ENCODE measurements around the gene BBS9. TPM values are rescaled to one million over a fixed set of nuclear protein-coding genes. Genes with fewer than 3 reads are reported as not detected.

The BBS9 gene
- polyA plus RNA-seq, 1 donor from 2014 or later = 7.8 TPM

DNA sequence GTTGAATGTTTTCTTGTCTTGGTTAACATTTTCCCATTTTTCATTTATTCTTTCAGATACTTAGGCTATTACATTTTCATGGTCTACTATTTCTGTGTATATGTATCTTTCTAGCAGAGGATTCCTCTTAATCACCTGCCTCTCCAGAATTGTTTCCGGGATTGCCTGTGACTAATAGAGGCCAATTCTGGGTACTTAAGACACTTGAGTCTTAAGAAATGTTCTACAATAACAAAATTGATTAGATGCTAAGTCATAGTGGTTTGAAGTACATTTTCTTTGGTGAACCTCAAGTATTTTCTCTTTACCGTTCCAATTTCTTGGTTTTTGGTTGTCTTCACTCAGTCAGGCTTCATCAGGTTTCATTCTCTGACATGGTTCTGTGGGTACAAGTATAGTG lies 26.4 kb downstream of the BBS9 start:
- peaks cover 0 to 6% (median 2%) of the 10 kb centered on the region in 3 donors for H3K4me1 Mint-ChIP-seq
- peaks cover 9% of the 10 kb centered on the region for H3K36me3 Mint-ChIP-seq
- no peak overlapping the region for H3K4me3 Mint-ChIP-seq
- H3K27me3 Mint-ChIP-seq = no peaks in the 10 kb centered on the region
- no peaks in the 10 kb centered on the region for H3K9me3 Mint-ChIP-seq
- H3K27ac Mint-ChIP-seq = no peak overlapping the region

GRCh38 chr7:33156441-33156840 lies 27.1 kb downstream of the BBS9 start:
- Mint-ChIP-seq H3K4me3 (no peak overlapping the region), H3K27ac (no peak overlapping the region), H3K4me1 (peaks cover 0 to 6% (median 2%) of the 10 kb centered on the region in 3 donors), H3K9me3 (no peaks in the 10 kb centered on the region), H3K27me3 (no peaks in the 10 kb centered on the region), H3K36me3 (peaks cover 9% of the 10 kb centered on the region)

GRCh38 chr7:33157311-33157710 lies 27.9 kb downstream of the BBS9 start:
- H3K4me3 Mint-ChIP-seq = peak overlapping the region in 1 of 4 donors; percentile 30
- peaks cover 9% of the 10 kb centered on the region for H3K36me3 Mint-ChIP-seq
- H3K9me3 Mint-ChIP-seq = no peaks in the 10 kb centered on the region
- no peaks in the 10 kb centered on the region for H3K27me3 Mint-ChIP-seq
- H3K4me1 Mint-ChIP-seq = peaks cover 0 to 6% (median 2%) of the 10 kb centered on the region in 3 donors
- no peak overlapping the region for H3K27ac Mint-ChIP-seq

DNA sequence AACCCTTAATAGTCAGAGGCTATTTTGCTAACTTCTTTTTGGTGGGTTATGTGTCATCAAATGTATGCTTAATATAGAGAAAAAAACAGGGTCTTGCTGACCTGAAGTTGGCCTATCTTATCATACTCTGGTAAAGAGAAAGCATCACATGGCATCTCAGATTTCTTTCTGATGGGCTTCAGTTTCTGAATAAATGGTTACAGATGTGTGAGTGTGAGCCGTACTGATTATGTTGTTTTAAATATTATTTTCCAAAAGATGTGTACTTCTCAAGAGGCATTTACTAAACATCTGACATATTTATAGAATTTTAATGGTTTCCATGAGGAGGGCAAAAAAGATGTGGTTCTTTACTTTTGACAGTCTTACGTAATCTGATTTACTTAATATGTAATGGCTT lies 28.4 kb downstream of the BBS9 start:
- no peaks in the 10 kb centered on the region for H3K9me3 Mint-ChIP-seq
- no peak overlapping the region for H3K27ac Mint-ChIP-seq
- peaks cover 9% of the 10 kb centered on the region for H3K36me3 Mint-ChIP-seq
- peaks cover 0 to 6% (median 2%) of the 10 kb centered on the region in 3 donors for H3K4me1 Mint-ChIP-seq
- H3K27me3 Mint-ChIP-seq = no peaks in the 10 kb centered on the region
- no peak overlapping the region for H3K4me3 Mint-ChIP-seq

DNA sequence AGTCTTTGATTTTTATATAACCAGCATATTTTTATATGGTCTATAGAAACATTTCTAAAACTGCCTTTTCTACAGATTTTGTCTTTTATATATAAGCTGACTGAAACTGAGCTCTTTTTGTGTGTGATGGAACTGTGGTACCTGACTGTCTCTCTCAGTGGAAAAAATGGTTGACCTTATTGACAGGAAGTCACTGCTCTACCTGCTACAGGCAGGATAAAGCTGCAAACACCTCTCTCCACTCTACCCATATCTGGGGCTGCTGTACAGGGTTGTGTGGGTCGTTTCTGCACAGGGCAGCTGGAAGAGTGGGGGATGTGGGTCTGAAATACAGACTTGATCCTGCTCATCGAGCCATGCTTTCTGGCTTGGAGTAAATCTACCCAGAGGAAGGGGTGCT lies 48.5 kb downstream of the BBS9 start:
- H3K4me3 Mint-ChIP-seq = no peak overlapping the region
- no peaks in the 10 kb centered on the region for H3K27me3 Mint-ChIP-seq
- peaks cover 0 to 9% (median 0%) of the 10 kb centered on the region in 3 donors for H3K9me3 Mint-ChIP-seq
- no peaks in the 10 kb centered on the region for H3K4me1 Mint-ChIP-seq
- H3K27ac Mint-ChIP-seq = no peak overlapping the region
- H3K36me3 Mint-ChIP-seq = peaks cover 7% of the 10 kb centered on the region

DNA sequence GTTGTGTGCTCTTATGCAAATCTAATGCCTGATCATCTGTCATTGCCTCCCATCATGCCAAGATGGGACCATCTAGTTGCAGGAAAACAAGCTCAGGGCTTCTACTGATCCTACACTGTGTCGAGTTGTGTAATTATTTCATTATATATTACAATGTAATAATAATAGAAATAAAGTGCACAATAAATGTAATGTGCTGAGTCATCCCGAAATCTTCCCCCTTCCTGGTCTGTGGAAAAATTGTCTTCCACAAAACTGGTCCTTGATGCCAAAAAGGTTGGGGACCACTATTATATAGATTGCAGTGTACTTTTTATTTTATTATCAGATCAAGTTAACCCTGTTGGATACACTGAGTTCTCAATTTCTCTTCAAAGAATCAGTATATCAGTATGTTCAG lies 50.2 kb downstream of the BBS9 start:
- H3K27ac Mint-ChIP-seq = no peak overlapping the region
- no peak overlapping the region for H3K4me3 Mint-ChIP-seq
- no peaks in the 10 kb centered on the region for H3K4me1 Mint-ChIP-seq
- no peaks in the 10 kb centered on the region for H3K27me3 Mint-ChIP-seq
- H3K36me3 Mint-ChIP-seq = peaks cover 7% of the 10 kb centered on the region
- no peaks in the 10 kb centered on the region for H3K9me3 Mint-ChIP-seq

- Mint-ChIP-seq H3K27me3 (no peaks in the 10 kb centered on the region), H3K36me3 (peaks cover 7% of the 10 kb centered on the region), H3K4me3 (no peak overlapping the region), H3K9me3 (no peaks in the 10 kb centered on the region), H3K4me1 (peaks cover 0 to 9% (median 0%) of the 10 kb centered on the region in 3 donors), H3K27ac (no peak overlapping the region)
Measured at GRCh38 chr7:33183504-33183903, 54.1 kb downstream of the BBS9 start.

DNA sequence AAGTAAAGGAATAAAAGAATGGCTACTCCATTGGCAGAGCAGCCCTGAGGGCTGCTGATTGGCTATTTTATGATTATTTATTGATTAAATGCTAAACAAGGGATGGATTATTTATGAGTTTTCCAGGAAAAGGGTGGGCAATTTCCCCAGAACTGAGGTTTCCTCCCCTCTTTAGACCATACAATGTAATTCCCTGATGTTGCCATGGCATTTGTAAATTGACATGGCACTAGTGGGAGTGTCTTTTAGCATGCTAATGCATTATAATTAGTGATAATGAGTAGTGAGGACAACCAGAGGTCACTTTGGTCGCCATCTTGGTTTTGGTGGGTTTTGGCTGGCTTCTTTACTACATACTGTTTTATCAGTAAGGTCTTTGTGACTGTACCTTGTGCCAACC lies 55.5 kb downstream of the BBS9 start:
- Mint-ChIP-seq H3K4me3 (no peak overlapping the region), H3K27me3 (no peaks in the 10 kb centered on the region), H3K9me3 (no peaks in the 10 kb centered on the region), H3K36me3 (peaks cover 4% of the 10 kb centered on the region), H3K27ac (no peak overlapping the region), H3K4me1 (peaks cover 0 to 12% (median 0%) of the 10 kb centered on the region in 3 donors)

- Mint-ChIP-seq H3K4me3 (no peak overlapping the region), H3K27ac (no peak overlapping the region)
Measured at GRCh38 chr7:33185786-33186185, 56.4 kb downstream of the BBS9 start.

GRCh38 chr7:33186192-33186591 lies 56.8 kb downstream of the BBS9 start:
- no peaks in the 10 kb centered on the region for H3K9me3 Mint-ChIP-seq

More at GRCh38 chr7:33185786-33186185, 56.4 kb downstream of the BBS9 start:
- H3K36me3 Mint-ChIP-seq = peaks cover 1% of the 10 kb centered on the region
- no peaks in the 10 kb centered on the region for H3K27me3 Mint-ChIP-seq
- H3K9me3 Mint-ChIP-seq = no peaks in the 10 kb centered on the region
- peaks cover under 1 to 15% (median 6%) of the 10 kb centered on the region in 3 donors for H3K4me1 Mint-ChIP-seq

DNA sequence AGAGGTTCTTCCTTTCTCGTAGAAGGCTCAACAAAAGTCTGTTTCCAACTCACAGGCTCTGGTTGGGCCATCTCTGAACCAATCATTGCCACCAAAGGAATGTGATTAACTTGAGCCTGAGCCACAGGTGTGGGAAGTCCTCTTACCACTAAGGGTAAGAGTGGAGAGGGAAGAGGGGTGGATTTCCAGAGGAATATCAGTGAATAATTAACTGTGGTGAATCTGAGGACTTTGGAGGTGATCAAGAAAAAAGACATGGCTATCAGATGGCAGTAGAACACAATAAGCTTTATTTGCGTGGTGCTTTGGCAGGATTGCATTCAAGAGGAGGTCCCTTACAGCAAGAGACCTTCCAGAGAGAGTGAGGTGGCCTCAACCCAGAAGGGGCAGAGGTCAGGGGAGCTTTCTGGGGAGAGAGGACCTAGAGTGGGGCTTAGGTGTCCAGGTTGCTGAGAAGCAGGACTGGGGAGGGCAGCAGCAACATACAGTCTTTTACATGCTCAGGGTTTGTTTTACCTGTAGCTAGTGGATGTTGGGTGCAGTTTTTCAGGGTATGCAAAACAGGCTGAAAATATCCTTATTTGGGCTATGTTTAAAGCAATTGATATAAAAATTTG lies 61.4 kb downstream of the BBS9 start:
- no peaks in the 10 kb centered on the region for H3K36me3 Mint-ChIP-seq
- no peaks in the 10 kb centered on the region for H3K9me3 Mint-ChIP-seq
- H3K27me3 Mint-ChIP-seq = no peaks in the 10 kb centered on the region
- H3K4me3 Mint-ChIP-seq = peak overlapping the region in 3 of 4 donors; percentile 31 to 75 (median 46)
- peaks cover 19 to 39% (median 29%) of the 10 kb centered on the region in 3 donors for H3K4me1 Mint-ChIP-seq
- peak overlapping the region in 1 of 3 donors; percentile 44 for H3K27ac Mint-ChIP-seq

More at GRCh38 chr7:33186192-33186591, 56.8 kb downstream of the BBS9 start:
- no peaks in the 10 kb centered on the region for H3K27me3 Mint-ChIP-seq
- peaks cover 1% of the 10 kb centered on the region for H3K36me3 Mint-ChIP-seq
- peaks cover 5 to 19% (median 10%) of the 10 kb centered on the region in 3 donors for H3K4me1 Mint-ChIP-seq
- no peak overlapping the region for H3K27ac Mint-ChIP-seq
- no peak overlapping the region for H3K4me3 Mint-ChIP-seq

DNA sequence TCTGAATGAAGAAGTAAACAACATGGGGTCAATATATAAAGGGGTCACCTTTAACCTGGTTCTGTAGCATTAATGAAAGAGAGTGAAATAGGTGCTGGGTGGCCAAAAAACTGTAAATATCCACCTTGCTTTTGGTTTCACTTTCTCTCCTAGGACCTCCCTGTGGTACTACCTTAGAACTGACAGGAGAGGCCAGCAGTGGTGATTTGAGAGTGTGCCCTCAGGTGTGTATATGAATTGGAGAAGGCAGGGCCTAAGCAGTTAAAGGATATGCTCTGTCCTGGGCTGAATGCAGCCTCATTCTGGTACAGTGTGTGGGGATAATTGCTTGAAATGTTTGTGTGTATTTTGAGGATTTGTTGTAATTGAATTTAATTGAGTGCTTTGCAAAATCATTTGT lies 62.0 kb downstream of the BBS9 start:
- Mint-ChIP-seq H3K36me3 (no peaks in the 10 kb centered on the region), H3K4me3 (peak overlapping the region in 3 of 4 donors; percentile 40 to 75 (median 46)), H3K27ac (peak overlapping the region in 1 of 3 donors; percentile 44), H3K4me1 (peaks cover 19 to 37% (median 29%) of the 10 kb centered on the region in 3 donors), H3K27me3 (no peaks in the 10 kb centered on the region), H3K9me3 (no peaks in the 10 kb centered on the region)

GRCh38 chr7:33192695-33193291 lies 63.4 kb downstream of the BBS9 start:
- Mint-ChIP-seq H3K4me3 (peak overlapping the region in 2 of 4 donors; percentile 13 to 20), H3K9me3 (peaks cover 0 to 2% (median 0%) of the 10 kb centered on the region in 3 donors), H3K36me3 (no peaks in the 10 kb centered on the region), H3K27ac (no peak overlapping the region), H3K27me3 (no peaks in the 10 kb centered on the region), H3K4me1 (peaks cover 19 to 37% (median 29%) of the 10 kb centered on the region in 3 donors)

- no peaks in the 10 kb centered on the region for H3K36me3 Mint-ChIP-seq
- peak overlapping the region in 2 of 4 donors; percentile 13 to 19 for H3K4me3 Mint-ChIP-seq
- H3K27me3 Mint-ChIP-seq = no peaks in the 10 kb centered on the region
- peaks cover 19 to 34% (median 29%) of the 10 kb centered on the region in 3 donors for H3K4me1 Mint-ChIP-seq
- H3K9me3 Mint-ChIP-seq = peaks cover 0 to 2% (median 0%) of the 10 kb centered on the region in 3 donors
- H3K27ac Mint-ChIP-seq = no peak overlapping the region
Measured at GRCh38 chr7:33193308-33193864, 64.0 kb downstream of the BBS9 start.

- H3K27me3 Mint-ChIP-seq = no peaks in the 10 kb centered on the region
- no peak overlapping the region for H3K27ac Mint-ChIP-seq
- H3K36me3 Mint-ChIP-seq = no peaks in the 10 kb centered on the region
- H3K4me1 Mint-ChIP-seq = peaks cover 19 to 31% (median 30%) of the 10 kb centered on the region in 3 donors
- peaks cover 0 to 2% (median 0%) of the 10 kb centered on the region in 3 donors for H3K9me3 Mint-ChIP-seq
- H3K4me3 Mint-ChIP-seq = no peak overlapping the region
Measured at GRCh38 chr7:33195264-33195663, 65.9 kb downstream of the BBS9 start.
